Tibial nerve (tissue), 4 donors: ENCODE results near the gene CGN.

Source experiments
- CTCF ChIP-seq, 5 experiments: fragments of 200-600 bp in 3 of 5; fragments of 450-650 bp in 2 of 5; sonication (generic) in 3 of 5; IDR thresholded peaks; one replicate each; pipeline ENCODE4 v1.5.1; 2016 to 2019; ENCODE audit warnings: antibody characterized with exemption in 5 of 5, mild to moderate bottlenecking in 3 of 5, moderate library complexity in 2 of 5
- EP300 ChIP-seq, 2 donors: sonication (generic); formaldehyde crosslinking; IDR thresholded peaks; one replicate each; pipeline ENCODE4 v1.6.1; 2017; ENCODE audit warnings: antibody characterized with exemption in 2 of 2, mild to moderate bottlenecking in 1 of 2
- POLR2A ChIP-seq, 2 donors: fragments of 450-650 bp; IDR thresholded peaks; one replicate each; pipeline ENCODE4 v1.6.1; 2017; ENCODE audit warnings: antibody characterized with exemption in 2 of 2, mild to moderate bottlenecking in 2 of 2, moderate library complexity in 2 of 2

- TF ChIP-seq CTCF (IDR thresholded peaks at IDR 0.05) (no peak), POLR2A (IDR thresholded peaks at IDR 0.05) (no peak), EP300 (IDR thresholded peaks at IDR 0.05) (no peak)
Observed at GRCh38 chr1:151584780-151585179, 73.6 kb downstream of the CGN start.
